Neural progenitor cell (in vitro differentiated cells): Measurements from ENCODE around the gene VTN.

Experiments
- CTCF ChIP-seq: fragments of 200-600 bp; sonication (generic); IDR thresholded peaks from 2 replicates; pipeline ENCODE4 v1.5.1; 2017; ENCODE audit warnings: antibody characterized with exemption, mild to moderate bottlenecking
- EZH2 ChIP-seq: fragments of 200-600 bp; sonication (generic); IDR thresholded peaks from 2 replicates; pipeline ENCODE4 v1.6.1; 2017; ENCODE audit warnings: antibody characterized with exemption, mild to moderate bottlenecking, moderate library complexity
- EZH2phosphoT487 ChIP-seq: fragments of 200-600 bp; sonication (generic); IDR thresholded peaks from 2 replicates; pipeline ENCODE4 v1.6.1; 2017; ENCODE audit warnings: antibody characterized with exemption

GRCh38 chr17:28394337-28395116, 24.4 kb upstream of the VTN start:
- no peak for TF ChIP-seq CTCF
- TF ChIP-seq EZH2phosphoT487 = no peak
- no peak for TF ChIP-seq EZH2
